ENCODE results near the gene CFC1.
"Not testable (repeated sequence)": the region's sequence is repeated elsewhere in the genome, so short reads cannot be mapped to it uniquely, and the experiment has no call there.

The CFC1 gene

DNA sequence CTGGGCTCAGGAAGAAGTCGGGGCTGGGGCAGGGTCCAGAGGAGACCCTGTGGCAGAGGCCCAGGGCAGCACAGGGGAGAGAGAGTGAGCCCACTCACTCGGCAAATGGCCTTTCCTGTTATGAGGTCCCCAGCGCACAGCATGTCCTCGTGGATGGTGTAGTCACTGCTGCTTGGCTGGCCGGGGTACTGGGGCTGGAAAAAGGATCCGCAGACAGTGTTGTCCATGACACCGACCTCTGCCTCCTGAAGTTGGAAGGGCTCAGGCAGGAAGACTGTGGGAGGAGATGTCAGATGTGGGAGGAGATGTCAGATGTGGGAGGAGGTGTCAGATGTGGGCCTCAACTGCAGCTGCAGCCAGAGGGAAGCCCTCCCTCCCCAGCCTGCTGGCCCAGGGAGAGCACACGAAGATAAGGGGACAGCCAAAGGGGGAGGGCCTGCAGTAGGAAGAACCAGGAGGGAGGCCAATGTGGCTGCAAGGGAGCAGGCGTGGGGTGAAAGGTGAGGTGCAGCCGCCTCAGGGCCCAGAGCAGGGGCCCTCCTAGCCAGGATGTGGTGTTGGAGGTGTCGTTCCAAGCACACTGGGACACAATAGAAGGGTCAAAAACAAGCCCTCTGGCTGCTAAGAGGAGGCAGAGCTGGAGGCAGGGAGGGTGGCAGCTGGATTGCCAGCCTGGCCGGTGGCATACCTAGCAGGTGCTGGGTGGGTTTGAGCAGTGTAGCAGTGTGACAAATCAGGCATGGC, 55.4 kb downstream of the CFC1 start:
- POLR2A ChIA-PET; H3K4me3 ChIP-seq (ENCODE audit: low read depth, low read length); DNase-seq (ENCODE audit: low read depth, low spot score); CTCF ChIA-PET: not testable (repeated sequence)

DNA sequence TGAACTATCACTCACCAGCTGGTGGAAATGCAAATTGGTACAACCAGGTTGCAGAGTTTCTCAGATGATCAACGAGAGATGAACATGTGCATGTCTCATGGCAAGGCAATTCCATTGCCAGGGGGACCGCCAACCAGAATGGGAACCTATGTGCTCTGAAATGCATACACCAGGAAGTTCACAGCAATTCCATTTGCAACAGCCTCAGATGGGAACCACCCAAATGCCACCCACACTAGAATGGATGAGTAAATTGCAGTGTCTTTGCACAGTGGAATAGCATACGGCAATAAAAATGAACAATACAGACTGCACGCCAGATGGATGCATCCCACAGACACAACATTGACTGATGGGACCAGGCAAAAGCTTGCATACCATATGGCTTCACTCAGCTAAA, 56.6 kb downstream of the CFC1 start:
- DNase-seq (ENCODE audit: low read depth, low spot score); POLR2A ChIA-PET; CTCF ChIA-PET; H3K4me3 ChIP-seq (ENCODE audit: low read depth, low read length): not testable (repeated sequence)

All from AG04449 (cell line).